ENCODE measurements around the gene RCOR3.
"Not testable (repeated sequence)": the region's sequence is repeated elsewhere in the genome, so short reads cannot be mapped to it uniquely, and the experiment has no call there.

The RCOR3 gene

GRCh38 chr1:211247921-211248320 is 11.2 kb upstream of the RCOR3 start:
- DNase-seq (ENCODE audit: low spot score), result no peak

GRCh38 chr1:211249611-211250010 is 9.6 kb upstream of the RCOR3 start:
- CTCF ChIA-PET, H3K27ac ChIP-seq: not testable (repeated sequence)
- POLR2A ChIA-PET (ENCODE audit: low non-redundant PET), result interaction anchor here (0.5 kb wide), 1 partner anchor 12 kb away, joined by 3 read pairs; no protein-coding TSS in a partner anchor

More at GRCh38 chr1:211247921-211248320, 11.2 kb upstream of the RCOR3 start:
- no peak overlapping the region for H3K27ac ChIP-seq
- TF ChIP-seq, protein P1, sequence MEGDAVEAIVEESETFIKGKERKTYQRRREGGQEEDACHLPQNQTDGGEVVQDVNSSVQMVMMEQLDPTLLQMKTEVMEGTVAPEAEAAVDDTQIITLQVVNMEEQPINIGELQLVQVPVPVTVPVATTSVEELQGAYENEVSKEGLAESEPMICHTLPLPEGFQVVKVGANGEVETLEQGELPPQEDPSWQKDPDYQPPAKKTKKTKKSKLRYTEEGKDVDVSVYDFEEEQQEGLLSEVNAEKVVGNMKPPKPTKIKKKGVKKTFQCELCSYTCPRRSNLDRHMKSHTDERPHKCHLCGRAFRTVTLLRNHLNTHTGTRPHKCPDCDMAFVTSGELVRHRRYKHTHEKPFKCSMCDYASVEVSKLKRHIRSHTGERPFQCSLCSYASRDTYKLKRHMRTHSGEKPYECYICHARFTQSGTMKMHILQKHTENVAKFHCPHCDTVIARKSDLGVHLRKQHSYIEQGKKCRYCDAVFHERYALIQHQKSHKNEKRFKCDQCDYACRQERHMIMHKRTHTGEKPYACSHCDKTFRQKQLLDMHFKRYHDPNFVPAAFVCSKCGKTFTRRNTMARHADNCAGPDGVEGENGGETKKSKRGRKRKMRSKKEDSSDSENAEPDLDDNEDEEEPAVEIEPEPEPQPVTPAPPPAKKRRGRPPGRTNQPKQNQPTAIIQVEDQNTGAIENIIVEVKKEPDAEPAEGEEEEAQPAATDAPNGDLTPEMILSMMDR (conservative IDR thresholded peaks at IDR 0.05; ENCODE audit: low read depth), result no peak
- ChIA-PET CTCF (interaction anchor here (0.7 to 0.8 kb wide), 2 partner anchors 46 to 146 kb away, joined by 3 read pairs; no protein-coding TSS in a partner anchor), POLR2A (ENCODE audit: low non-redundant PET) (no interaction called here)

GRCh38 chr1:211257826-211258225 is 1.3 kb upstream of the RCOR3 start:
- POLR2A ChIA-PET (ENCODE audit: low non-redundant PET), result interaction anchor here (0.6 kb wide), 1 partner anchor 780 kb away, joined by 3 read pairs; no protein-coding TSS in a partner anchor
- TF ChIP-seq, protein P1 (conservative IDR thresholded peaks at IDR 0.05; ENCODE audit: low read depth), result no peak
- CTCF ChIA-PET, result interaction anchor here (0.6 to 1.2 kb wide), 3 partner anchors 21 to 825 kb away, joined by 3 to 6 read pairs (median 5); partner anchors contain the start of gene KCNH1
- H3K27ac ChIP-seq, result peak overlapping the region; percentile 100
- DNase-seq (ENCODE audit: low spot score), result no peak

More at GRCh38 chr1:211249611-211250010, 9.6 kb upstream of the RCOR3 start:
- not testable (repeated sequence) for DNase-seq (ENCODE audit: low spot score)

- TF ChIP-seq, protein P1 (conservative IDR thresholded peaks at IDR 0.05; ENCODE audit: low read depth), result no peak
- peak; percentile 62 for DNase-seq (ENCODE audit: low spot score)
- POLR2A ChIA-PET (ENCODE audit: low non-redundant PET), result interaction anchor here (0.6 kb wide), 1 partner anchor 781 kb away, joined by 3 read pairs; no protein-coding TSS in a partner anchor
- CTCF ChIA-PET, result interaction anchor here (0.6 to 1.2 kb wide), 6 partner anchors 21 to 886 kb away, joined by 3 to 6 read pairs (median 4); partner anchors contain the start of gene KCNH1
- H3K27ac ChIP-seq, result peak overlapping the region; percentile 100
Observed at GRCh38 chr1:211258310-211258755, 833 bp upstream of the RCOR3 start.

- ChIA-PET POLR2A (ENCODE audit: low non-redundant PET) (no interaction called here), CTCF (no interaction called here)
- TF ChIP-seq, protein P1 (conservative IDR thresholded peaks at IDR 0.05; ENCODE audit: low read depth), result no peak
- H3K27ac ChIP-seq, result peak overlapping the region; percentile 100
- peak; percentile 36 for DNase-seq (ENCODE audit: low spot score)
Observed at GRCh38 chr1:211259638-211260126, 516 bp downstream of the RCOR3 start.

- POLR2A ChIA-PET (ENCODE audit: low non-redundant PET), result no interaction called here
- CTCF ChIA-PET, result interaction anchor here (0.6 to 1.3 kb wide), 3 partner anchors 63 to 900 kb away, joined by 3 to 6 read pairs (median 3); no protein-coding TSS in a partner anchor
- TF ChIP-seq, protein P1 (conservative IDR thresholded peaks at IDR 0.05; ENCODE audit: low read depth), result no peak
- DNase-seq (ENCODE audit: low spot score), result peak; percentile 70
- peak overlapping the region; percentile 100 for H3K27ac ChIP-seq
Observed at GRCh38 chr1:211260141-211261107, 1.3 kb downstream of the RCOR3 start.
